ENCODE measurements around the gene KLHDC10.
"Not testable (repeated sequence)": the region's sequence is repeated elsewhere in the genome, so short reads cannot be mapped to it uniquely, and the experiment has no call there.

The KLHDC10 gene

DNA sequence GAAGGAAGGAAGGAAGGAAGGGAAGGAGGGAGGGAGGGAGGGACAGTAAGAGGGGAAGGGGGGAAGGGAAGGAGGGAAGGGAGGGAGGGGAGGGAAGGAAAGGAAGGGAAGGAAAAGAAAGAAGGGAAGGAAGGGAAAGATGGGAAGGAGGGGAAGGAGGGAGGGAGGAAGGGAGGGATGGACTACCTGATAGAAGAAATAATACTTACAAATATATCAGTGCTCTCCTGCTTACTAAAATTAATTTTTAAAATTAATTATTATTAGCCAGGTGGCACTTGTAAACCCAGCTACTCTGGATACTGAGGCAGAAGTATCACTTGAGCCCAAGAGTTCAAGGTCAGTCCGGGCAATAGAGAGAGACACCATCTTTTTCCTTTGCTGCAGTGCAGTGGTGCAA, 37.6 kb upstream of the KLHDC10 start:
- no peaks in the 10 kb centered on the region for H3K79me2 ChIP-seq (ENCODE audit: control insufficient read depth, insufficient read depth, low read length)
- no peak overlapping the region for H2BK120ac ChIP-seq (ENCODE audit: low read depth, low read length)
- H3K4me3 ChIP-seq (ENCODE audit: low read length), result no peak overlapping the region
- DNase-seq, result no peak
- no peak overlapping the region for H3K23ac ChIP-seq (ENCODE audit: low read length)
- no peak overlapping the region for H3K4me2 ChIP-seq (ENCODE audit: low read length)
- no peak overlapping the region for H2AK5ac ChIP-seq (ENCODE audit: low read length)
- H2BK5ac ChIP-seq (ENCODE audit: low read length), result no peak overlapping the region
- no peak overlapping the region for H3K56ac ChIP-seq (ENCODE audit: low read length)
- H3K4me1 ChIP-seq (ENCODE audit: control insufficient read depth, low read depth, low read length), result no peaks in the 10 kb centered on the region
- H3K18ac ChIP-seq (ENCODE audit: low read length), result no peak overlapping the region
- peaks cover 2% of the 10 kb centered on the region for H3K36me3 ChIP-seq (ENCODE audit: control insufficient read depth, insufficient read depth, low read length)
- no peak overlapping the region for H4K5ac ChIP-seq (ENCODE audit: low read length)
- H3K9ac ChIP-seq (ENCODE audit: low read length), result no peak overlapping the region
- H4K8ac ChIP-seq (ENCODE audit: low read depth, low read length), result no peak overlapping the region
- no peak overlapping the region for H3K4ac ChIP-seq (ENCODE audit: low read depth, low read length)
- H3K27me3 ChIP-seq (ENCODE audit: insufficient read depth, low read length, poor library complexity), result no peaks in the 10 kb centered on the region
- no peak overlapping the region for H3K27ac ChIP-seq (ENCODE audit: low read depth, low read length)
- WGBS (ENCODE audit: extremely low coverage, insufficient coverage, low lambda C conversion rate), result no CpG with 5 or more reads among the region's 1 CpG
- H3K79me1 ChIP-seq (ENCODE audit: low read length), result no peaks in the 10 kb centered on the region
- no peak overlapping the region for H2BK15ac ChIP-seq (replicated peaks; ENCODE audit: low read depth)

DNA sequence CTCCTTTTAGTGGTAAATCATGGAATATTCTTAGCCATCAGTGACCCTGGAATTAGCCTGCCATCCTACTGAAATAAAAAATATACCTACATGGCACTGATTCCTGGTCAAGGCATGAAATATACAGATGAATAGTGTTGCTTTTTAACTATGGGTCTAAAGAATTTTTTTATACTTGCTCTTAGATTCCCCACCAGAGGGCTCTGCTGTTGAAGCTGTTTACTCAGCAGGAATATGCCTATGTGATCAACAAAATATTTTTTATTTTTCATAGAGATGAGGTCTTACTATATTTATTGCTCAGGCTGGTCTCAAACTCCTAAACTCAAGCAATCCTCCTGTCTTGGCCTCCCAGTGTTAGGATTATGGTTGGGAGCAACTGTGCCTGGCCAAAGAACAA, 32.6 kb upstream of the KLHDC10 start:
- Histone ChIP-seq H2BK15ac (replicated peaks; ENCODE audit: low read depth) (no peak overlapping the region), H3K79me1 (ENCODE audit: low read length) (no peaks in the 10 kb centered on the region), H3K36me3 (ENCODE audit: control insufficient read depth, insufficient read depth, low read length) (no peaks in the 10 kb centered on the region), H2AK5ac (ENCODE audit: low read length) (no peak overlapping the region), H3K9ac (ENCODE audit: low read length) (no peak overlapping the region), H3K4me3 (ENCODE audit: low read length) (no peak overlapping the region), H3K27me3 (ENCODE audit: insufficient read depth, low read length, poor library complexity) (no peaks in the 10 kb centered on the region), H4K8ac (ENCODE audit: low read depth, low read length) (no peak overlapping the region), H3K79me2 (ENCODE audit: control insufficient read depth, insufficient read depth, low read length) (no peaks in the 10 kb centered on the region), H3K56ac (ENCODE audit: low read length) (no peak overlapping the region), H4K5ac (ENCODE audit: low read length) (no peak overlapping the region), H3K27ac (ENCODE audit: low read depth, low read length) (no peak overlapping the region), H3K4ac (ENCODE audit: low read depth, low read length) (no peak overlapping the region), H3K23ac (ENCODE audit: low read length) (no peak overlapping the region), H3K18ac (ENCODE audit: low read length) (no peak overlapping the region), H2BK5ac (ENCODE audit: low read length) (no peak overlapping the region), H3K4me2 (ENCODE audit: low read length) (no peak overlapping the region), H2BK120ac (ENCODE audit: low read depth, low read length) (no peak overlapping the region), H3K4me1 (ENCODE audit: control insufficient read depth, low read depth, low read length) (no peaks in the 10 kb centered on the region)
- DNase-seq, result no peak

DNA sequence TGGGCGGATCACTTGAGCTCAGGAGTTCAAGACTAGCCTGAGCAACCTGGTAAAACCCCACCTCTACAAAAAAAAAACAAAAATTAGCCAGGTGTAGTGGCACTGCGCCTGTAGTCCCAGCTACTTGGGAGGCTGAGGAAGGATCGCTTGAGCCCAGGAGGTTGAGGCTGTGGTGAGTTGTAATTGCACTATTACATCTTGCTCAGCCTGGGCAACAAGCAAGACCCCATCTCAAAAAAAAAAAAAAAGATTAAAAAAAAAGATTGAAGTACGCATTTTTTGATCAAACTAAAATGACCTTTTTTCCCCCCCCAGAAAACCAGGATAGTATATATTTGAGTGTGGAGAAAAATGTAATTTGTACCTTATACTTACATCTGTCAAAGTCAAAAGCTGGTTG, 29.8 kb upstream of the KLHDC10 start:
- H3K79me2 ChIP-seq (ENCODE audit: control insufficient read depth, insufficient read depth, low read length), result no peaks in the 10 kb centered on the region
- H3K56ac ChIP-seq (ENCODE audit: low read length), result no peak overlapping the region
- DNase-seq, result no peak
- no peak overlapping the region for H4K5ac ChIP-seq (ENCODE audit: low read length)
- H2BK15ac ChIP-seq (replicated peaks; ENCODE audit: low read depth), result no peak overlapping the region
- no peaks in the 10 kb centered on the region for H3K4me1 ChIP-seq (ENCODE audit: control insufficient read depth, low read depth, low read length)
- H3K23ac ChIP-seq (ENCODE audit: low read length), result no peak overlapping the region
- H3K36me3 ChIP-seq (ENCODE audit: control insufficient read depth, insufficient read depth, low read length), result no peaks in the 10 kb centered on the region
- no peak overlapping the region for H3K9ac ChIP-seq (ENCODE audit: low read length)
- no peaks in the 10 kb centered on the region for H3K79me1 ChIP-seq (ENCODE audit: low read length)
- no peak overlapping the region for H3K4me3 ChIP-seq (ENCODE audit: low read length)
- no peak overlapping the region for H3K18ac ChIP-seq (ENCODE audit: low read length)
- H3K4ac ChIP-seq (ENCODE audit: low read depth, low read length), result no peak overlapping the region
- H2BK120ac ChIP-seq (ENCODE audit: low read depth, low read length), result no peak overlapping the region
- H2AK5ac ChIP-seq (ENCODE audit: low read length), result no peak overlapping the region
- H4K8ac ChIP-seq (ENCODE audit: low read depth, low read length), result no peak overlapping the region
- WGBS (ENCODE audit: extremely low coverage, insufficient coverage, low lambda C conversion rate), result no CpG with 5 or more reads among the region's 4 CpGs
- H3K4me2 ChIP-seq (ENCODE audit: low read length), result no peak overlapping the region
- no peak overlapping the region for H2BK5ac ChIP-seq (ENCODE audit: low read length)
- H3K27me3 ChIP-seq (ENCODE audit: insufficient read depth, low read length, poor library complexity), result no peaks in the 10 kb centered on the region
- H3K27ac ChIP-seq (ENCODE audit: low read depth, low read length), result no peak overlapping the region

DNA sequence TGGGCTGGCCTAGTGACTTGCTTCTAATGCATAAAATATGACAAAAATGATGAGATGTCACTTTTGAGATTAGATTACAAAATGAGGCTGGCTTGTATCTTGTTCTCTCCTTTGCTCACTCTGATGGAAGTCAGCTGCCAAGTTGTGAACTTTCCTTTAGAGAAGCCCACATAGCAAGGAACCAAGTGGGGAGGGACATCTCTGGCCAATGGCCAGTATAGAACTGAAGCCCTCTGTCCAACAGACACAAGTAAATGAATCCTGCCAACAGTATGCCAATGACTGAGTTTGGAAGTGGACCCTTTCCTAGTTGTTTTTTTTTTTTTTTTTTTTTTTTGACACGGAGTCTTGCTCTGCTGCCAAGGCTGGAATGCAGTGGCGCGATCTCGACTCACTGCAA, 22.5 kb upstream of the KLHDC10 start:
- no peak overlapping the region for H2BK5ac ChIP-seq (ENCODE audit: low read length)
- WGBS (ENCODE audit: extremely low coverage, insufficient coverage, low lambda C conversion rate), result no CpG with 5 or more reads among the region's 4 CpGs
- H2BK120ac ChIP-seq (ENCODE audit: low read depth, low read length), result no peak overlapping the region
- no peak overlapping the region for H3K4me3 ChIP-seq (ENCODE audit: low read length)
- no peak overlapping the region for H4K5ac ChIP-seq (ENCODE audit: low read length)
- no peaks in the 10 kb centered on the region for H3K79me1 ChIP-seq (ENCODE audit: low read length)
- H3K23ac ChIP-seq (ENCODE audit: low read length), result no peak overlapping the region
- no peak overlapping the region for H3K4me2 ChIP-seq (ENCODE audit: low read length)
- H3K36me3 ChIP-seq (ENCODE audit: control insufficient read depth, insufficient read depth, low read length), result no peaks in the 10 kb centered on the region
- H4K8ac ChIP-seq (ENCODE audit: low read depth, low read length), result no peak overlapping the region
- H3K4ac ChIP-seq (ENCODE audit: low read depth, low read length), result no peak overlapping the region
- peaks cover 1% of the 10 kb centered on the region for H3K79me2 ChIP-seq (ENCODE audit: control insufficient read depth, insufficient read depth, low read length)
- no peak for DNase-seq
- H2BK15ac ChIP-seq (replicated peaks; ENCODE audit: low read depth), result no peak overlapping the region
- no peaks in the 10 kb centered on the region for H3K4me1 ChIP-seq (ENCODE audit: control insufficient read depth, low read depth, low read length)
- no peaks in the 10 kb centered on the region for H3K27me3 ChIP-seq (ENCODE audit: insufficient read depth, low read length, poor library complexity)
- no peak overlapping the region for H3K27ac ChIP-seq (ENCODE audit: low read depth, low read length)
- H2AK5ac ChIP-seq (ENCODE audit: low read length), result no peak overlapping the region
- H3K9ac ChIP-seq (ENCODE audit: low read length), result no peak overlapping the region
- H3K18ac ChIP-seq (ENCODE audit: low read length), result no peak overlapping the region
- H3K56ac ChIP-seq (ENCODE audit: low read length), result no peak overlapping the region

DNA sequence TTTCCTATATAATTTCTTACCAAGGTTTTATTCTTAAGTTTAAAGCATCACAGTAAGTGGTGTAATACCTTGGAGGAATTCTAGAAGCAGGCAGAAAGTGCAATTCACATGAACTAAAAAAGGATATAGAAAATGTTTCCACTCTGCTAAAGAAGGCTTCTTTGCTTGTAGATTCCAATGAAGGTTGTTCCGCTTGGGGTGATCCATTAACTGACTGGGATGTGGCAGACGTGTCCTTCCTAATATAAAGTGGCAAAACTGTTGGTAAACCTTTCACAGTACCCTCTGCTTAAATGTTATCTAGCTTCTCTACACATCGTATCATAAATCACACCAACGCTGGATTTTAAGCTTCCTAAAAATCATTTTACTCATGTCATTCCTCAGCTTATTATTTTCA, 21.4 kb upstream of the KLHDC10 start:
- H3K4me3 ChIP-seq (ENCODE audit: low read length), result no peak overlapping the region
- no peak overlapping the region for H3K56ac ChIP-seq (ENCODE audit: low read length)
- H2BK15ac ChIP-seq (replicated peaks; ENCODE audit: low read depth), result no peak overlapping the region
- H3K9ac ChIP-seq (ENCODE audit: low read length), result no peak overlapping the region
- H3K79me2 ChIP-seq (ENCODE audit: control insufficient read depth, insufficient read depth, low read length), result peaks cover 1% of the 10 kb centered on the region
- DNase-seq, result no peak
- H4K5ac ChIP-seq (ENCODE audit: low read length), result no peak overlapping the region
- no peak overlapping the region for H2BK120ac ChIP-seq (ENCODE audit: low read depth, low read length)
- no peak overlapping the region for H3K4me2 ChIP-seq (ENCODE audit: low read length)
- H3K27me3 ChIP-seq (ENCODE audit: insufficient read depth, low read length, poor library complexity), result no peaks in the 10 kb centered on the region
- H2AK5ac ChIP-seq (ENCODE audit: low read length), result no peak overlapping the region
- no peaks in the 10 kb centered on the region for H3K79me1 ChIP-seq (ENCODE audit: low read length)
- no peak overlapping the region for H3K23ac ChIP-seq (ENCODE audit: low read length)
- no peak overlapping the region for H3K27ac ChIP-seq (ENCODE audit: low read depth, low read length)
- H3K18ac ChIP-seq (ENCODE audit: low read length), result no peak overlapping the region
- WGBS (ENCODE audit: extremely low coverage, insufficient coverage, low lambda C conversion rate), result 100% methylated on average over 2 of the region's 4 CpGs
- no peaks in the 10 kb centered on the region for H3K36me3 ChIP-seq (ENCODE audit: control insufficient read depth, insufficient read depth, low read length)
- no peak overlapping the region for H4K8ac ChIP-seq (ENCODE audit: low read depth, low read length)
- no peaks in the 10 kb centered on the region for H3K4me1 ChIP-seq (ENCODE audit: control insufficient read depth, low read depth, low read length)
- H2BK5ac ChIP-seq (ENCODE audit: low read length), result no peak overlapping the region
- H3K4ac ChIP-seq (ENCODE audit: low read depth, low read length), result no peak overlapping the region

DNA sequence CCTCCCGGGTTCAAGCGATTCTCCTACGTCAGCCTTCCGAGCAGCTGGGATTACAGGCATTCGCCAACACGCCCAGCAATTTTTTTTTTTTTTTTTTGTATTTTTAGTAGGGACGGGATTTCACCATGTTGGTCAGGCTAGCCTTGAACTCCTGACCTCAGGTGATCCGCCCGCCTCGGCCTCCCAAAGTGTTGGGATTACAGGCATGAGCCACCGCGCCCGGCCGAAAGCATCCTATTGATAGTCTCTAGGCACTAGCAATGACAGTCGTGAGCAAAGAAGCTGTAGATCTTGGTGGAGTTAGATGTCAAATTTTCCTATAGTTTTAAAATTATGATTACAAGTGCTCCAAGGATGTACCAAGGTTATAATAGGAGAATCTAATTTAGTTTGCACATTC, 18.1 kb upstream of the KLHDC10 start:
- not testable (repeated sequence) for H2BK120ac ChIP-seq (ENCODE audit: low read depth, low read length); H3K79me2 ChIP-seq (ENCODE audit: control insufficient read depth, insufficient read depth, low read length); H2BK5ac ChIP-seq (ENCODE audit: low read length); H3K27me3 ChIP-seq (ENCODE audit: insufficient read depth, low read length, poor library complexity); DNase-seq; H3K27ac ChIP-seq (ENCODE audit: low read depth, low read length); H3K56ac ChIP-seq (ENCODE audit: low read length); H4K5ac ChIP-seq (ENCODE audit: low read length); H3K4ac ChIP-seq (ENCODE audit: low read depth, low read length); H3K23ac ChIP-seq (ENCODE audit: low read length); H3K4me1 ChIP-seq (ENCODE audit: control insufficient read depth, low read depth, low read length); H3K18ac ChIP-seq (ENCODE audit: low read length); H3K36me3 ChIP-seq (ENCODE audit: control insufficient read depth, insufficient read depth, low read length); H2AK5ac ChIP-seq (ENCODE audit: low read length); H3K79me1 ChIP-seq (ENCODE audit: low read length); H3K9ac ChIP-seq (ENCODE audit: low read length); H2BK15ac ChIP-seq (replicated peaks; ENCODE audit: low read depth); H4K8ac ChIP-seq (ENCODE audit: low read depth, low read length); H3K4me2 ChIP-seq (ENCODE audit: low read length); H3K4me3 ChIP-seq (ENCODE audit: low read length)
- no CpG with 5 or more reads among the region's 15 CpGs for WGBS (ENCODE audit: extremely low coverage, insufficient coverage, low lambda C conversion rate)
